HepG2 (cell line): ENCODE results near the gene ZBTB46. TPM values are rescaled to one million over a fixed set of nuclear protein-coding genes. Genes with fewer than 3 reads are reported as not detected.

ENCODE experiments used
- ATAD3A ChIP-seq: sonication (generic); formaldehyde crosslinking; IDR thresholded peaks from 2 replicates; pipeline ENCODE4 v1.4.0; 2020; ENCODE audit warnings: missing genetic modification reagents
- ATF7-NPFF ChIP-seq: sonication (generic); formaldehyde crosslinking; IDR thresholded peaks from 2 replicates; pipeline ENCODE4 v1.8.1; 2023; ENCODE audit warnings: mild to moderate bottlenecking, low read depth, missing genetic modification reagents, moderate library complexity
- BRCA1 ChIP-seq: sonication (generic); formaldehyde crosslinking; IDR thresholded peaks from 2 replicates; pipeline ENCODE4 v1.4.0; 2020; ENCODE audit warnings: missing genetic modification reagents
- DNMT3B ChIP-seq: conservative IDR thresholded peaks from 2 replicates; pipeline ENCODE4 v1.6.1; 2016; ENCODE audit warnings: missing biosample characterization, control low read depth
- RFX5 ChIP-seq: IDR thresholded peaks from 2 replicates; pipeline ENCODE4 v1.6.1; 2011; ENCODE audit warnings: low read depth, low read length, improper control_type of control experiment
- SAFB2 ChIP-seq: sonication (generic); formaldehyde crosslinking; IDR thresholded peaks from 2 replicates; pipeline ENCODE4 v1.5.1; 2020; ENCODE audit warnings: missing genetic modification reagents, low read depth, mild to moderate bottlenecking, borderline replicate concordance
- SMC3 ChIP-seq: IDR thresholded peaks from 2 replicates; pipeline ENCODE4 v1.6.1; 2011; ENCODE audit warnings: low read length, improper control_type of control experiment
- SOX6 ChIP-seq, 2 experiments: fragments of 450-650 bp in 1 of 2; sonication (generic) in 1 of 2; formaldehyde crosslinking in 1 of 2; IDR thresholded peaks; 2 replicates each; pipeline versions ENCODE4 v1.4.0 to v1.6.1; 2017 to 2020; ENCODE audit warnings: antibody characterized with exemption in 1 of 2, mild to moderate bottlenecking in 1 of 2, missing genetic modification reagents in 1 of 2
- SUZ12 ChIP-seq: fragments of 150-350 bp; IDR thresholded peaks from 2 replicates; pipeline ENCODE4 v1.6.1; 2014; ENCODE audit warnings: low read depth, low read length
- ZFP36L2 ChIP-seq: sonication (generic); formaldehyde crosslinking; IDR thresholded peaks from 2 replicates; pipeline ENCODE4 v1.4.0; 2020; ENCODE audit warnings: missing genetic modification reagents
- ZKSCAN5 ChIP-seq: sonication (generic); formaldehyde crosslinking; IDR thresholded peaks from 2 replicates; pipeline ENCODE4 v1.5.1; 2020; ENCODE audit warnings: mild to moderate bottlenecking, missing genetic modification reagents
- ZNF10 ChIP-seq: sonication (generic); formaldehyde crosslinking; IDR thresholded peaks from 2 replicates; pipeline ENCODE4 v1.4.0; 2020; ENCODE audit warnings: mild to moderate bottlenecking, low read depth, missing genetic modification reagents, borderline replicate concordance
- ZNF260 ChIP-seq: sonication (generic); formaldehyde crosslinking; IDR thresholded peaks from 2 replicates; pipeline ENCODE4 v1.4.0; 2020; ENCODE audit warnings: missing genetic modification reagents, low read depth, mild to moderate bottlenecking, borderline replicate concordance
- ZNF281 ChIP-seq: sonication (generic); formaldehyde crosslinking; IDR thresholded peaks from 2 replicates; pipeline ENCODE4 v1.4.0; 2020; ENCODE audit warnings: missing genetic modification reagents, borderline replicate concordance
- ZNF704 ChIP-seq: sonication (generic); formaldehyde crosslinking; IDR thresholded peaks from 2 replicates; pipeline ENCODE4 v1.8.1; 2023; ENCODE audit warnings: mild to moderate bottlenecking, inconsistent platforms, moderate library complexity, missing genetic modification reagents, borderline replicate concordance
- ZSCAN29 ChIP-seq: sonication (generic); formaldehyde crosslinking; conservative IDR thresholded peaks from 2 replicates; pipeline ENCODE4 v1.4.0; 2020; ENCODE audit warnings: mild to moderate bottlenecking, missing genetic modification reagents
- polyA plus RNA-seq, 8 experiments: library from polyadenylated mRNA; depleted of rRNA in 3 of 8; stranded (reverse) in 7 of 8; unstranded in 1 of 8; fragments of >200 nt; fragmentation: Illumina TruSeq in 4 of 8; extraction: Trizol in 4 of 8; gene quantifications; 2 replicates each; pipeline versions ENCODE4 v1.2.1 to v1.2.3, GENCODE V29; 2011 to 2016; ENCODE audit warnings: low read depth in 4 of 8, missing spikeins in 1 of 8, mixed read lengths in 1 of 8; ENCODE audit not compliant: insufficient read depth in 1 of 8
- total RNA-seq, 5 experiments: library from RNA; depleted of rRNA; stranded (reverse); fragments of >200 nt; fragmentation: Illumina TruSeq; extraction: Trizol; gene quantifications; 2 replicates each; pipeline ENCODE4 v1.2.3, GENCODE V29; 2016; ENCODE audit warnings: low read depth in 1 of 5
- TF ChIP-seq, protein P1 (sequence below): sonication (generic); formaldehyde crosslinking; IDR thresholded peaks from 2 replicates; pipeline ENCODE4 v1.4.0; 2020; ENCODE audit warnings: mild to moderate bottlenecking, missing genetic modification reagents
- TF ChIP-seq, protein P2 (sequence below): sonication (generic); formaldehyde crosslinking; IDR thresholded peaks from 2 replicates; pipeline ENCODE4 v1.9.0; 2021; ENCODE audit warnings: missing genetic modification reagents, mild to moderate bottlenecking, borderline replicate concordance

ZBTB46 gene
- total and polyA plus RNA-seq, 2 of the 13 experiments (the other 11 are each of a cell fraction or from before 2014, with no cell fraction given), result 1.6 to 13.5 TPM

DNA sequence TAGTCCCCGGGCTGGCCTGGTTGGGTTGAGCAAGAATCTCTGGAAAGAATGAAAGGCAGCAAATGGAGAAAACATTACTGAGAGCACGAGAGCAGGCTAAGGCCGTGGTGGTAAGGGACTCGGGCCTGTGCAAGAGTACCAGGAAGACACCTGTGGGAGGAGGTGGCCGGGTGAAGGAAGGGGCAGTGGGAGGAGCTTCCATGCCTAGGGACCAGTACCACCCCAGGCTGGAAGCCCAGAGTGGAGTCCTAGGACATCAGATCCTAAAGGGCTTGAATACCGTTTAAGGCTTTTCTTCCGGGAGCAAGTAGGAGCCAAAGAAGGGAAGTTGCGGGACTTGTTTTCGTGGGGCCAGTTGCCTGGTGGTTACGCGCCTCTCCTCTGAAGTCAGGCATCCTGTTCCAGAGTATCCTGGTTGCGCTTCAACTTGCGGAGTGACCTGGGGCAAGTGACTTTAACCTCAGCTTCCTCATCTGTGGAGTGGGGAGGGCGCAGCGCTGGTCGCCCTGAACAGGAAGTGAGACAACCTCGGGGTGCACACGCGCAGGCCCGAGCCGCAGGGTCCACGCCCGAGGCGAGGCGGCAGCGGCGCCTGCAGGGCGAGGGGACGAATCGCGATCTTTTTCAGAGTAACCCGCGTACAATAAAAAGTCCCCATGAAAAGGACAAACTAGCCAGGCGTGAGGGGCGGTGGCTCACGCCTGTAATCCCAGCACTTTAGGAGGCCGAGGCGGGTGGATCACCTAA lies 32.9 kb upstream of the ZBTB46 start (continued):
- TF ChIP-seq ZNF281 (CRISPR knock-in tag), result peak; percentile 22; the same call in 1 of the 2 replicates
- no peak for TF ChIP-seq ZNF260
- TF ChIP-seq SMC3, result no peak; the same call in 1 of the 2 replicates
- no peak; the same call in 1 of the 2 replicates for TF ChIP-seq ZNF704
- no peak for TF ChIP-seq BRCA1 (CRISPR knock-in tag)
- TF ChIP-seq RFX5, result no peak
- TF ChIP-seq SAFB2, result 0 out of 2 replicates have a peak, but pooled peaks have one; percentile 77
- TF ChIP-seq, protein P1, sequence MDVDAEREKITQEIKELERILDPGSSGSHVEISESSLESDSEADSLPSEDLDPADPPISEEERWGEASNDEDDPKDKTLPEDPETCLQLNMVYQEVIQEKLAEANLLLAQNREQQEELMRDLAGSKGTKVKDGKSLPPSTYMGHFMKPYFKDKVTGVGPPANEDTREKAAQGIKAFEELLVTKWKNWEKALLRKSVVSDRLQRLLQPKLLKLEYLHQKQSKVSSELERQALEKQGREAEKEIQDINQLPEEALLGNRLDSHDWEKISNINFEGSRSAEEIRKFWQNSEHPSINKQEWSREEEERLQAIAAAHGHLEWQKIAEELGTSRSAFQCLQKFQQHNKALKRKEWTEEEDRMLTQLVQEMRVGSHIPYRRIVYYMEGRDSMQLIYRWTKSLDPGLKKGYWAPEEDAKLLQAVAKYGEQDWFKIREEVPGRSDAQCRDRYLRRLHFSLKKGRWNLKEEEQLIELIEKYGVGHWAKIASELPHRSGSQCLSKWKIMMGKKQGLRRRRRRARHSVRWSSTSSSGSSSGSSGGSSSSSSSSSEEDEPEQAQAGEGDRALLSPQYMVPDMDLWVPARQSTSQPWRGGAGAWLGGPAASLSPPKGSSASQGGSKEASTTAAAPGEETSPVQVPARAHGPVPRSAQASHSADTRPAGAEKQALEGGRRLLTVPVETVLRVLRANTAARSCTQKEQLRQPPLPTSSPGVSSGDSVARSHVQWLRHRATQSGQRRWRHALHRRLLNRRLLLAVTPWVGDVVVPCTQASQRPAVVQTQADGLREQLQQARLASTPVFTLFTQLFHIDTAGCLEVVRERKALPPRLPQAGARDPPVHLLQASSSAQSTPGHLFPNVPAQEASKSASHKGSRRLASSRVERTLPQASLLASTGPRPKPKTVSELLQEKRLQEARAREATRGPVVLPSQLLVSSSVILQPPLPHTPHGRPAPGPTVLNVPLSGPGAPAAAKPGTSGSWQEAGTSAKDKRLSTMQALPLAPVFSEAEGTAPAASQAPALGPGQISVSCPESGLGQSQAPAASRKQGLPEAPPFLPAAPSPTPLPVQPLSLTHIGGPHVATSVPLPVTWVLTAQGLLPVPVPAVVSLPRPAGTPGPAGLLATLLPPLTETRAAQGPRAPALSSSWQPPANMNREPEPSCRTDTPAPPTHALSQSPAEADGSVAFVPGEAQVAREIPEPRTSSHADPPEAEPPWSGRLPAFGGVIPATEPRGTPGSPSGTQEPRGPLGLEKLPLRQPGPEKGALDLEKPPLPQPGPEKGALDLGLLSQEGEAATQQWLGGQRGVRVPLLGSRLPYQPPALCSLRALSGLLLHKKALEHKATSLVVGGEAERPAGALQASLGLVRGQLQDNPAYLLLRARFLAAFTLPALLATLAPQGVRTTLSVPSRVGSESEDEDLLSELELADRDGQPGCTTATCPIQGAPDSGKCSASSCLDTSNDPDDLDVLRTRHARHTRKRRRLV (CRISPR knock-in tag), result peak; percentile 43; the same call in 1 of the 2 replicates
- TF ChIP-seq, protein P2, sequence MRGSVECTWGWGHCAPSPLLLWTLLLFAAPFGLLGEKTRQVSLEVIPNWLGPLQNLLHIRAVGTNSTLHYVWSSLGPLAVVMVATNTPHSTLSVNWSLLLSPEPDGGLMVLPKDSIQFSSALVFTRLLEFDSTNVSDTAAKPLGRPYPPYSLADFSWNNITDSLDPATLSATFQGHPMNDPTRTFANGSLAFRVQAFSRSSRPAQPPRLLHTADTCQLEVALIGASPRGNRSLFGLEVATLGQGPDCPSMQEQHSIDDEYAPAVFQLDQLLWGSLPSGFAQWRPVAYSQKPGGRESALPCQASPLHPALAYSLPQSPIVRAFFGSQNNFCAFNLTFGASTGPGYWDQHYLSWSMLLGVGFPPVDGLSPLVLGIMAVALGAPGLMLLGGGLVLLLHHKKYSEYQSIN (CRISPR knock-in tag), result no peak
- 0 out of 2 replicates have a peak, but pooled peaks have one; percentile 74 for TF ChIP-seq ZFP36L2
- peak; percentile 31; the same call in 1 of the 2 replicates for TF ChIP-seq ZKSCAN5 (CRISPR knock-in tag)
- TF ChIP-seq ZSCAN29 (CRISPR knock-in tag), result peak; percentile 56; the same call in 1 of the 2 replicates
- TF ChIP-seq SOX6 (IDR thresholded peaks at IDR 0.05), result no peak
- peak; percentile 45 for TF ChIP-seq SOX6 (CRISPR knock-in tag; IDR thresholded peaks at IDR 0.05)
- no peak for TF ChIP-seq SUZ12
- peak; percentile 94 for TF ChIP-seq DNMT3B (CRISPR knock-in tag)
- no peak for TF ChIP-seq ZNF10
- peak; percentile 28; the same call in 1 of the 2 replicates for TF ChIP-seq ATAD3A (CRISPR knock-in tag)
- TF ChIP-seq ATF7-NPFF (CRISPR knock-in tag), result peak; percentile 94
